ENCODE results near the gene ATP8A2.

DNA sequence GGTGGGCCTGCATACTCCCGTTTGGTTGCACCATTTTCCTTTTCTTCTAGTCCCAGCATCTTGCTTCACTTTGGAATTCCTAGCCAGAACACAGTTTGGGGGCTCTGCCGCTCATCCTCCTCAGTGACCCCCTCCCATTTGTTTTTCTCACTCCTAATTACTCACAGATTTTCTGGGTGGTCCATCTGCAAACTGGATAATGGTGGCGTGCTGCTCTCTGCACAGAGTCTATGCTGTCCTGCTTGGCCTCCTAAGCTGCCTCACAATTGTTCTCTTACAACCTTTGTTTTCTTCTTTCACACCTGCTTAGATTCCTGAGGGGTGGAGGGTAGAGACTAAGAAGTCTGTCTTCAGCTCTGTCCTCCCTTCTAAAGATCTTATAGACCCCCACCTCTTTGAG, 599.3 kb downstream of the ATP8A2 start:
- TF ChIP-seq, protein P1, sequence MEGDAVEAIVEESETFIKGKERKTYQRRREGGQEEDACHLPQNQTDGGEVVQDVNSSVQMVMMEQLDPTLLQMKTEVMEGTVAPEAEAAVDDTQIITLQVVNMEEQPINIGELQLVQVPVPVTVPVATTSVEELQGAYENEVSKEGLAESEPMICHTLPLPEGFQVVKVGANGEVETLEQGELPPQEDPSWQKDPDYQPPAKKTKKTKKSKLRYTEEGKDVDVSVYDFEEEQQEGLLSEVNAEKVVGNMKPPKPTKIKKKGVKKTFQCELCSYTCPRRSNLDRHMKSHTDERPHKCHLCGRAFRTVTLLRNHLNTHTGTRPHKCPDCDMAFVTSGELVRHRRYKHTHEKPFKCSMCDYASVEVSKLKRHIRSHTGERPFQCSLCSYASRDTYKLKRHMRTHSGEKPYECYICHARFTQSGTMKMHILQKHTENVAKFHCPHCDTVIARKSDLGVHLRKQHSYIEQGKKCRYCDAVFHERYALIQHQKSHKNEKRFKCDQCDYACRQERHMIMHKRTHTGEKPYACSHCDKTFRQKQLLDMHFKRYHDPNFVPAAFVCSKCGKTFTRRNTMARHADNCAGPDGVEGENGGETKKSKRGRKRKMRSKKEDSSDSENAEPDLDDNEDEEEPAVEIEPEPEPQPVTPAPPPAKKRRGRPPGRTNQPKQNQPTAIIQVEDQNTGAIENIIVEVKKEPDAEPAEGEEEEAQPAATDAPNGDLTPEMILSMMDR (IDR thresholded peaks at IDR 0.05; ENCODE audit: low read length): no peak
- no peak for TF ChIP-seq EZH2 (optimal IDR thresholded peaks at IDR 0.05; ENCODE audit: low read depth, low read length)
- TF ChIP-seq EZH2phosphoT487 (IDR thresholded peaks at IDR 0.05; ENCODE audit: low read length): no peak

Data from MM.1S (cell line).